ENCODE results near the gene SARM1.

DNA sequence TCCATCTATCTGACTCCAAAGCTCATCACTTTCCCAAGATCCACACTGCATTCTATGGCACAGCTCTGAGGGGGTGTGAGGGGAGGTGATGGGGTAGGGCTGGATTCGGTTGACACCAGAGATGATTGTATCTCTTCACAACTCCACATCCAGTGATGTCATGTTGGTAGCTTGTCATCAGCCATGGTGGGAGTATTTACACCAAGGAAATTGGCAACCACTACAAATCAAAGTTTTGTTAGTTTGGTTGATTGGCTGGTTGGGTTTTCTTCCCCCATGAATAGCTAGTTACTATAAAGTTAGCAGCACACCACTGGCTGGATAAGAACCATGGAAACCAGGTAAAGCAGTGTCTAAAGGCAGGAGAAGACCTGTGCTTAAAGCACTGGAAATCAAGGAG is 19.5 kb downstream of the SARM1 start:
- no peak for TF ChIP-seq CTCF (IDR thresholded peaks at IDR 0.05; ENCODE audit: poor library complexity, severe bottlenecking)
- TF ChIP-seq EP300 (conservative IDR thresholded peaks at IDR 0.05; ENCODE audit: poor library complexity, severe bottlenecking), result no peak
- TF ChIP-seq, protein P1, sequence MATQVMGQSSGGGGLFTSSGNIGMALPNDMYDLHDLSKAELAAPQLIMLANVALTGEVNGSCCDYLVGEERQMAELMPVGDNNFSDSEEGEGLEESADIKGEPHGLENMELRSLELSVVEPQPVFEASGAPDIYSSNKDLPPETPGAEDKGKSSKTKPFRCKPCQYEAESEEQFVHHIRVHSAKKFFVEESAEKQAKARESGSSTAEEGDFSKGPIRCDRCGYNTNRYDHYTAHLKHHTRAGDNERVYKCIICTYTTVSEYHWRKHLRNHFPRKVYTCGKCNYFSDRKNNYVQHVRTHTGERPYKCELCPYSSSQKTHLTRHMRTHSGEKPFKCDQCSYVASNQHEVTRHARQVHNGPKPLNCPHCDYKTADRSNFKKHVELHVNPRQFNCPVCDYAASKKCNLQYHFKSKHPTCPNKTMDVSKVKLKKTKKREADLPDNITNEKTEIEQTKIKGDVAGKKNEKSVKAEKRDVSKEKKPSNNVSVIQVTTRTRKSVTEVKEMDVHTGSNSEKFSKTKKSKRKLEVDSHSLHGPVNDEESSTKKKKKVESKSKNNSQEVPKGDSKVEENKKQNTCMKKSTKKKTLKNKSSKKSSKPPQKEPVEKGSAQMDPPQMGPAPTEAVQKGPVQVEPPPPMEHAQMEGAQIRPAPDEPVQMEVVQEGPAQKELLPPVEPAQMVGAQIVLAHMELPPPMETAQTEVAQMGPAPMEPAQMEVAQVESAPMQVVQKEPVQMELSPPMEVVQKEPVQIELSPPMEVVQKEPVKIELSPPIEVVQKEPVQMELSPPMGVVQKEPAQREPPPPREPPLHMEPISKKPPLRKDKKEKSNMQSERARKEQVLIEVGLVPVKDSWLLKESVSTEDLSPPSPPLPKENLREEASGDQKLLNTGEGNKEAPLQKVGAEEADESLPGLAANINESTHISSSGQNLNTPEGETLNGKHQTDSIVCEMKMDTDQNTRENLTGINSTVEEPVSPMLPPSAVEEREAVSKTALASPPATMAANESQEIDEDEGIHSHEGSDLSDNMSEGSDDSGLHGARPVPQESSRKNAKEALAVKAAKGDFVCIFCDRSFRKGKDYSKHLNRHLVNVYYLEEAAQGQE (IDR thresholded peaks at IDR 0.05; ENCODE audit: borderline replicate concordance), result no peak
- TF ChIP-seq POLR2AphosphoS5 (IDR thresholded peaks at IDR 0.05), result no peak
- no peak for TF ChIP-seq MXI1 (conservative IDR thresholded peaks at IDR 0.05; ENCODE audit: poor library complexity, severe bottlenecking)
- no peak for TF ChIP-seq RAD21 (conservative IDR thresholded peaks at IDR 0.05)
- no peak for TF ChIP-seq TAF1 (IDR thresholded peaks at IDR 0.05; ENCODE audit: low read depth)
